Heart left ventricle (tissue), 16 donors: ENCODE results near the gene ASCC2. TPM values are rescaled to one million over a fixed set of nuclear protein-coding genes. Genes with fewer than 3 reads are reported as not detected.
A peak's percentile ranks its signal among the peaks of the same experiment; 100 is the strongest.

Experiments
- ATAC-seq, 4 donors: fragments of 200-7000 bp; cut with Tn5 transposase; one replicate each; pipeline ENCODE4 v1.9.1; 2020 to 2022; ENCODE audit warnings: moderate library complexity in 4 of 4, mild to moderate bottlenecking in 3 of 4, moderate number of reproducible peaks in 1 of 4
- DNase-seq, 5 donors: peaks; one replicate each; pipeline ENCODE4 v3.0.0-alpha.2; 2020
- H3K27ac ChIP-seq, 12 donors: fragments of 200-600 bp; sonication (generic) in 4 of 12; one replicate each; pipeline versions ENCODE4 v1.5.0 to v1.8.0; 2016 to 2022; ENCODE audit warnings: mild to moderate bottlenecking in 2 of 12
- H3K27me3 ChIP-seq, 9 donors: fragments of 200-600 bp; sonication (generic) in 2 of 9; one replicate each; pipeline versions ENCODE4 v1.5.1 to v1.8.0; 2016 to 2022; ENCODE audit warnings: mild to moderate bottlenecking in 3 of 9
- H3K36me3 ChIP-seq, 9 donors: fragments of 200-600 bp; sonication (generic) in 2 of 9; one replicate each; pipeline versions ENCODE4 v1.5.0 to v1.8.0; 2018 to 2022; ENCODE audit warnings: mild to moderate bottlenecking in 2 of 9
- H3K4me1 ChIP-seq, 12 donors: fragments of 200-600 bp; sonication (generic) in 4 of 12; one replicate each; pipeline versions ENCODE4 v1.5.0 to v1.8.0; 2016 to 2022; ENCODE audit warnings: mild to moderate bottlenecking in 3 of 12
- H3K4me3 ChIP-seq, 12 donors: fragments of 200-600 bp; sonication (generic) in 4 of 12; one replicate each; pipeline versions ENCODE4 v1.5.0 to v1.8.0; 2017 to 2022; ENCODE audit warnings: mild to moderate bottlenecking in 9 of 12, moderate library complexity in 4 of 12
- H3K9me3 ChIP-seq, 12 donors: fragments of 200-600 bp; sonication (generic) in 4 of 12; one replicate each; pipeline versions ENCODE4 v1.5.0 to v1.8.0; 2016 to 2022; ENCODE audit warnings: mild to moderate bottlenecking in 1 of 12
- POLR2A ChIP-seq, 2 donors: fragments of 450-650 bp; IDR thresholded peaks; one replicate each; pipeline ENCODE4 v1.6.1; 2017; ENCODE audit warnings: antibody characterized with exemption in 2 of 2, mild to moderate bottlenecking in 2 of 2, moderate library complexity in 2 of 2
- WGBS, 4 donors: extraction: QIAGEN DNeasy Blood & Tissue Kit in 2 of 4; methylation state at CpG; one replicate each; pipeline versions ENCODE4 v1.1.5 to v1.1.7; 2013 to 2018; 5-methylcytosine and 5-hydroxymethylcytosine counted together
- intact Hi-C, 10 donors: fragments of 100-400 bp; cut with DNase I; formaldehyde crosslinking; loops; one replicate each; pipeline versions ENCODE4 v1.11.1 to v1.14.2; 2022
- polyA plus RNA-seq, 2 donors: library from polyadenylated mRNA; stranded (reverse); fragments of 200-250 nt; gene quantifications; one replicate each; pipeline ENCODE4 v1.2.3, GENCODE V29; 2013
- total RNA-seq, 9 donors: library from RNA; depleted of rRNA in 2 of 9; stranded (reverse); fragments of >200 nt in 2 of 9; fragmentation: NEBNext Ultra II Directional in 3 of 9; extraction: Animal tissue kit (Norgen Biotek cat#: 25700) in 3 of 9; gene quantifications; one replicate each; pipeline versions ENCODE4 v1.1.0 to v1.2.4, GENCODE V29; 2016 to 2023
- TF ChIP-seq, protein P1 (sequence below), 12 donors: fragments of 200-600 bp; sonication (generic) in 4 of 12; IDR thresholded peaks; one replicate each; pipeline versions ENCODE4 v1.5.0 to v1.8.0; 2018 to 2022; ENCODE audit warnings: antibody characterized with exemption in 12 of 12, mild to moderate bottlenecking in 5 of 12
- donor health status: ischemic (EF 13 %, LVEDD 7.1; RV severe dilation, severe dysfunction).
- donor health status: healthy with polysubstance abuse.
- donor health status: DM: no; HTN: yes; CAD: no.
- donor health status: DM: no; HTN: no; CAD: no.
- donor health status: ischemic (EF 25% LVEDD 6.9; RV normal size, moderate dysfunction).
- donor health status: ischemic (EF 25% LVEDD 5.7; RV mildly dilated, moderate dysfunction).
- donor health status: healthy.
- donor health status: DM: yes; HTN: yes; CAD: no.
- donor health status: ischemic (EF 35%, LVEDD 5.7; RV mildly dilated, moderate dysfunction).
- donor health status: nonischemic (EF 11% LVEDD 7.7; RV severe dilation, severe dysfunction).
- donor health status: DM: yes; HTN: yes; CAD: no.
- donor health status: PGD.
- donor health status: ischemic (EF 29% LVEDD 5.4; RV normal size, mild dysfunction).
- donor health status: nonischemic (EF 23%, LVEDD 6.1; RV moderate dilation, normal function).

The ASCC2 gene
- total and polyA plus RNA-seq, 11 donors = 23.6 to 77.1 (median 36.7) TPM

DNA sequence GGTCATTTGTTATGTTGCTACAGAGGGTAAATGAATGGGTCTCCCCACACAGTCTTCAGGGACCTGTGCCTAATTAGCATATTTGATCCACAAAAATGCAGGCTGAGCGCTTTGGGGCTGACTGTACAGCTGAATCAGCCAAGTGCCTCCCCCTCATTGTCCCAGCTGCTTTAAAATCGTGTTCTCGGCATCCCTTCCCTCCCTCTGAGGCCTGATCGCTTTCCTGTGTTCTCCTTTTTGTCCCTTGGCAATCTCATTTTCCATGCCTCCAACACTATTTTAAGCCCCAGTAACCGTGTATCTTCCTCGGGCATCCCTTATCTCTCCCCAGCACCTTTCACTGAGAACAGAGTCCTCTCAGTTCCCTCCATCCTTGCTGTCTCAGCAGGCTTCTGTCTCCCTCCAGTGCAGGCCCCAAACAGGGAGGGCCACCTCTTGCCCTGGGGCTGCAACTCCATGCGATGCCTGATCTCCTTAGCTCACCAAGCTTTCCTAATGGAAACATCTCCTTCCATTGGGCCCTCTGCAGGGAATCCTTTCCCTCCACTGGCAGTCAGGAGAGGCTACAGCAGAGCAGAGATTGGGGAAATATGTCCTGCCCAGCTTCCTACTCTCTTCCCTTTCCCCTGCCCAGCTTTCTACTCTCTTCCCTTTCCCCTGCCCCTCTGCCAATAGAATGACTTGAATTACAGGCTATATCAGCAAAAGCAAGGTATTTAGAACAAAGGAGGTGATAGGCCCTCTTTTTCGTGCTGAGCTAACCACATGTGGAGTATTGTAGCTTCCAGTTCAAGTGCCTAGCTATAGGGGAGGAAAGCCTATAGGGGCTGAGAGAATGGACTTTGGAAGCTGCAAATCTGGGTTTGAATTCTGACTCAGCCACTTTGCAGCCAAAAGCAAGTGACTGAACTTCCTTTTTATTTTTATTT is 57.1 kb downstream of the ASCC2 start:
- ATAC-seq (peak; percentile 12 to 47 (median 26)), DNase-seq (peak in 1 of 5 donors; percentile 49)
- no peak overlapping the region for H3K4me3 ChIP-seq
- H3K27me3 ChIP-seq = no peaks in the 10 kb centered on the region
- intact Hi-C loops = loop anchor here in 3 of 10 donors (5.0 kb wide), 2 partner anchors 36 to 51 kb away; no protein-coding TSS in a partner anchor
- H3K4me1 ChIP-seq = peaks cover 0 to 53% (median 32%) of the 10 kb centered on the region in 12 donors
- no peaks in the 10 kb centered on the region for H3K36me3 ChIP-seq
- TF ChIP-seq POLR2A (IDR thresholded peaks at IDR 0.05) = no peak
- 24 to 43% (median 26%) methylated on average over 8 of the region's 8 CpGs for WGBS, 4 donors
- H3K9me3 ChIP-seq = no peaks in the 10 kb centered on the region
- peak overlapping the region; percentile 55 to 89 (median 76) for H3K27ac ChIP-seq

DNA sequence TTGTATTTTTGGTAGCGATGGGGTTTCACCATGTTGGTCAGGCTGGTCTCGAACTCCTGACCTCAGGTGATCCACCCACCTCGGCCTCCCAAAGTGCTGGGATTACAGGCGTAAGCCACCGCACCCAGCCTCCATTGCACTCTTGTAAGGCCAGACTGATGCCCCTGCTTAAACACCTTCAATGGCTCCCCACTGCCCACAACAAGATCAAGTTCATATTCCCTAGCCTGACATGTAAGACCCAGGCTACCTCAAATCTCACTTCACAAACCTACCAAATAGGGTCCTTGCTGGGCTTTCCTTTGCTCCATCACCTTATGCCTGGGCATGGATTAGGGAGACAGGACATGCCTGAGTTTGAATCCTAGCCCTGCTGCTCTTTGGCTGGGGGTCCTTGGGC is 57.9 kb downstream of the ASCC2 start:
- no peaks in the 10 kb centered on the region for H3K9me3 ChIP-seq
- DNase-seq (no peak), ATAC-seq (no peak)
- no peaks in the 10 kb centered on the region for H3K36me3 ChIP-seq
- H3K27ac ChIP-seq = peak overlapping the region; percentile 55 to 89 (median 76)
- TF ChIP-seq, protein P1, sequence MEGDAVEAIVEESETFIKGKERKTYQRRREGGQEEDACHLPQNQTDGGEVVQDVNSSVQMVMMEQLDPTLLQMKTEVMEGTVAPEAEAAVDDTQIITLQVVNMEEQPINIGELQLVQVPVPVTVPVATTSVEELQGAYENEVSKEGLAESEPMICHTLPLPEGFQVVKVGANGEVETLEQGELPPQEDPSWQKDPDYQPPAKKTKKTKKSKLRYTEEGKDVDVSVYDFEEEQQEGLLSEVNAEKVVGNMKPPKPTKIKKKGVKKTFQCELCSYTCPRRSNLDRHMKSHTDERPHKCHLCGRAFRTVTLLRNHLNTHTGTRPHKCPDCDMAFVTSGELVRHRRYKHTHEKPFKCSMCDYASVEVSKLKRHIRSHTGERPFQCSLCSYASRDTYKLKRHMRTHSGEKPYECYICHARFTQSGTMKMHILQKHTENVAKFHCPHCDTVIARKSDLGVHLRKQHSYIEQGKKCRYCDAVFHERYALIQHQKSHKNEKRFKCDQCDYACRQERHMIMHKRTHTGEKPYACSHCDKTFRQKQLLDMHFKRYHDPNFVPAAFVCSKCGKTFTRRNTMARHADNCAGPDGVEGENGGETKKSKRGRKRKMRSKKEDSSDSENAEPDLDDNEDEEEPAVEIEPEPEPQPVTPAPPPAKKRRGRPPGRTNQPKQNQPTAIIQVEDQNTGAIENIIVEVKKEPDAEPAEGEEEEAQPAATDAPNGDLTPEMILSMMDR (IDR thresholded peaks at IDR 0.05) = no peak
- no peak for TF ChIP-seq POLR2A (IDR thresholded peaks at IDR 0.05)
- 95 to 99% (median 98%) methylated on average over 5 of the region's 5 CpGs for WGBS, 4 donors
- intact Hi-C loops = loop anchor here in 3 of 10 donors (5.0 kb wide), 2 partner anchors 37 to 52 kb away; no protein-coding TSS in a partner anchor
- no peak overlapping the region for H3K4me3 ChIP-seq
- no peaks in the 10 kb centered on the region for H3K27me3 ChIP-seq
- H3K4me1 ChIP-seq = peaks cover 0 to 52% (median 31%) of the 10 kb centered on the region in 12 donors

DNA sequence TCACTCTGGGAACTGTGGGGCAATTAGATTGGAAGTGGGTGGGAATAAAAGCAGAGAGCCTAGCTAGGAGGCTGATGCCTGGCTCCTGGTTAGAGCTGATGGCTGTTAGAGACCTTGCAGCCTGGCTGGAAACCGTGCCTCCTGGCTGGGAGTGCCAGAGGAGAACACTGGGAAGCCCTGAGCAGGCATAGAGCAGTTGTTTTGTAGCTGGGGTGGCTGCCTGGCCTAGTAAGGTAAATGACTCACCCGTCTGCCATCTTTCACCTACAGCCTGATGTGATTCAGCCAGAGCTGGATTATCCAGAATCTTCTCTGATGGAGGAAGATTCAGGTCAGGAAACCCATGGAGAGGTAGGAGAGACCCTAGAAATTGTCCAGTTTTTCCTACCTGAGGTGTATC is 64.8 kb downstream of the ASCC2 start:
- Histone ChIP-seq H3K36me3 (peaks cover 2 to 34% (median 27%) of the 10 kb centered on the region in 9 donors), H3K9me3 (no peaks in the 10 kb centered on the region), H3K4me3 (no peak overlapping the region), H3K4me1 (peaks cover 6 to 32% (median 17%) of the 10 kb centered on the region in 12 donors), H3K27me3 (no peaks in the 10 kb centered on the region), H3K27ac (peak overlapping the region in 4 of 12 donors; percentile 10 to 33 (median 21))
- DNase-seq (peak in 1 of 5 donors; percentile 37), ATAC-seq (peak; percentile 10 to 76 (median 65))
- intact Hi-C loops = loop anchor here in 1 of 10 donors (10.0 kb wide), 1 partner anchor 112 kb away; the partner anchor contains the start of gene MTMR3
- TF ChIP-seq, protein P1 (IDR thresholded peaks at IDR 0.05) = no peak
- 54 to 77% (median 66%) methylated on average over 2 of the region's 2 CpGs for WGBS, 4 donors

DNA sequence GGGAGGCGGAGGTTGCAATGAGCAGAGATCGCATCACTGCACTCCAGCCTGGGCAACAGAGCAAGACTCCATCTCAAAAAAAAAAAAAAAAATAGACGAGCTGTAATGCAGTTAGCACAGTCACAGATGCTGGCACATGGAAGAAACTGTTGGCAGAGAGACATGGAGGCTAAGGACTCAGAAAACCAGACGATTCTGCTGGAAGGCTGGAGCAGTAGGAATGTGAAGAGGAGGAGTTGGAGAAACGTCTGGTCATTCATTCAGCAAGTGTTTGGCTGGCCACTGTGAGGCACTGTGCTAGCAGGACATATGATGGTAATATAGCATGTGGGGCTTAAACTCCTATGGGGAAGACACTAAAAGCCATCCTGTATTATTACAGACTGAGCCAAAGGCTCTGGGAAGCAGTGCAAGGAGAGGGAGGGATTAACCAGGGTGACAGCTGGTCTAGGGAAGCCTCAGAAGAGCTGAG is 65.9 kb downstream of the ASCC2 start:
- peaks cover 2 to 34% (median 27%) of the 10 kb centered on the region in 9 donors for H3K36me3 ChIP-seq

More for the DNA sequence above, 65.9 kb downstream of the ASCC2 start:
- Histone ChIP-seq H3K9me3 (no peaks in the 10 kb centered on the region), H3K27me3 (no peaks in the 10 kb centered on the region), H3K4me1 (peaks cover 6 to 38% (median 19%) of the 10 kb centered on the region in 12 donors), H3K4me3 (no peak overlapping the region), H3K27ac (peak overlapping the region in 1 of 12 donors; percentile 18)
- ATAC-seq (peak in 3 of 4 donors; percentile 20 to 39 (median 34)), DNase-seq (peak in 2 of 5 donors; percentile 38 to 47)
- TF ChIP-seq, protein P1 (IDR thresholded peaks at IDR 0.05) = peak in 7 of 12 donors; percentile 23 to 44 (median 24)
- TF ChIP-seq POLR2A (IDR thresholded peaks at IDR 0.05) = no peak
- WGBS, 4 donors = 45 to 55% (median 50%) methylated on average over 5 of the region's 5 CpGs
- intact Hi-C loops = loop anchor here in 1 of 10 donors (10.0 kb wide), 1 partner anchor 113 kb away; the partner anchor contains the start of gene MTMR3
